Measurements from ENCODE around the gene ST6GALNAC1.

DNA sequence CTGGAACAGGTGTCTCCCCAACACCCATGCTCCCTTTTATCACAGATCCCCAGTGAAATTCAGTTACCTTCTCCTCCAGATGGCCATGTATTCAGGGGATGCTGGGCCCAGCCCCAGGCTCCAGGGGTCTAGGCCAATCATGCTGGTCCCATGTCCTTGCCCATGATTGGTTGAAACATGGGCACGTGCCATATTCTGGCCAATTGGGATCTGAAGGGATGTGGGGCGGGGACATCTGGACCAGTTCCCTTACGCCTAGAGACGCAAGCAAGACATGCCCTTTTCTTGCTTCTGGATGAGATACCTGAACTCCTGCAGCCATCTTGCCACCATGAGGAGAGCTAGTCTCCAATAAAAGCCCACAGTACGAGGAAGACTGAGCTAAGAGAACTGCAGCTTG lies 31.0 kb upstream of the ST6GALNAC1 start:
- TF ChIP-seq EZH2phosphoT487 (IDR thresholded peaks at IDR 0.05; ENCODE audit: insufficient read depth, low read depth), result no peak
- no peak for TF ChIP-seq EZH2 (IDR thresholded peaks at IDR 0.05; ENCODE audit: insufficient read depth, poor library complexity, severe bottlenecking)
